Psoas muscle (tissue), 8 donors: Measurements from ENCODE around the gene SPECC1. TPM values are rescaled to one million over a fixed set of nuclear protein-coding genes. Genes with fewer than 3 reads are reported as not detected.

Experiments used
- ATAC-seq, 4 donors: fragments of 200-7000 bp; cut with Tn5 transposase; one replicate each; pipeline ENCODE4 v1.9.1; 2020; ENCODE audit warnings: moderate library complexity in 3 of 4, mild to moderate bottlenecking in 2 of 4
- DNase-seq, 2 donors: peaks; one replicate each; pipeline ENCODE4 v3.0.0-alpha.2; 2020
- H3K27ac ChIP-seq: fragments of 200-600 bp; one replicate; pipeline ENCODE4 v1.8.0; 2022
- H3K27me3 ChIP-seq, 3 donors: fragments of 200-600 bp in 1 of 3; one replicate each; pipeline versions ENCODE4 v1.6.1 to v1.8.0; 2013 to 2022; ENCODE audit warnings: low read length in 2 of 3, mild to moderate bottlenecking in 2 of 3, moderate library complexity in 1 of 3; ENCODE audit not compliant: insufficient read depth in 3 of 3
- H3K36me3 ChIP-seq, 2 donors: fragments of 200-600 bp in 1 of 2; one replicate each; pipeline versions ENCODE4 v1.6.1 to v1.8.0; 2013 to 2022; ENCODE audit warnings: low read depth in 1 of 2, mild to moderate bottlenecking in 1 of 2, moderate library complexity in 1 of 2; ENCODE audit not compliant: insufficient read depth in 1 of 2
- H3K4me1 ChIP-seq: fragments of 200-600 bp; one replicate; pipeline ENCODE4 v1.8.0; 2022
- H3K4me3 ChIP-seq: fragments of 200-600 bp; one replicate; pipeline ENCODE4 v1.8.0; 2022; ENCODE audit warnings: mild to moderate bottlenecking
- H3K9me3 ChIP-seq: fragments of 200-600 bp; one replicate; pipeline ENCODE4 v1.8.0; 2022
- WGBS, 3 donors: extraction: QIAGEN DNeasy Blood & Tissue Kit; methylation state at CpG; one replicate each; pipeline versions ENCODE4 v1.1.6 to v1.1.7; 2013; 5-methylcytosine and 5-hydroxymethylcytosine counted together
- intact Hi-C, 2 donors: fragments of 100-400 bp; cut with DNase I; formaldehyde crosslinking; loops; one replicate each; pipeline versions ENCODE4 v1.11.0 to v1.14.2; 2022
- polyA plus RNA-seq, 3 donors: library from polyadenylated mRNA; stranded (reverse); fragments of 200-250 nt; gene quantifications; one replicate each; pipeline ENCODE4 v1.2.3, GENCODE V29; 2013
- total RNA-seq, 4 donors: library from RNA; stranded (reverse); fragmentation: NEBNext Ultra II Directional in 2 of 4; extraction: Animal tissue kit (Norgen Biotek cat#: 25700) in 2 of 4; gene quantifications; one replicate each; pipeline versions ENCODE4 v1.2.1 to v1.2.4, GENCODE V29; 2021 to 2023
- TF ChIP-seq, protein P1 (sequence below): fragments of 200-600 bp; IDR thresholded peaks from one replicate; pipeline ENCODE4 v1.8.0; 2022; ENCODE audit warnings: antibody characterized with exemption
- donor health status: healthy with polysubstance abuse.
- donor health status: DM: no; HTN: no; CAD: no; lungs with moderate emphysema.
- donor health status: Bipolar disorder and iron deficiency.
- donor health status: healthy.
- donor health status: DM: yes; HTN: yes; CAD: no.
- donor health status: DM: no; HTN: no; CAD: no.
- donor health status: DM: no; HTN: no; CAD: no.
- donor health status: DM: yes; HTN: yes; CAD: no.

Gene SPECC1
- total and polyA plus RNA-seq, 7 donors: 2.0 to 11.3 (median 4.7) TPM

DNA sequence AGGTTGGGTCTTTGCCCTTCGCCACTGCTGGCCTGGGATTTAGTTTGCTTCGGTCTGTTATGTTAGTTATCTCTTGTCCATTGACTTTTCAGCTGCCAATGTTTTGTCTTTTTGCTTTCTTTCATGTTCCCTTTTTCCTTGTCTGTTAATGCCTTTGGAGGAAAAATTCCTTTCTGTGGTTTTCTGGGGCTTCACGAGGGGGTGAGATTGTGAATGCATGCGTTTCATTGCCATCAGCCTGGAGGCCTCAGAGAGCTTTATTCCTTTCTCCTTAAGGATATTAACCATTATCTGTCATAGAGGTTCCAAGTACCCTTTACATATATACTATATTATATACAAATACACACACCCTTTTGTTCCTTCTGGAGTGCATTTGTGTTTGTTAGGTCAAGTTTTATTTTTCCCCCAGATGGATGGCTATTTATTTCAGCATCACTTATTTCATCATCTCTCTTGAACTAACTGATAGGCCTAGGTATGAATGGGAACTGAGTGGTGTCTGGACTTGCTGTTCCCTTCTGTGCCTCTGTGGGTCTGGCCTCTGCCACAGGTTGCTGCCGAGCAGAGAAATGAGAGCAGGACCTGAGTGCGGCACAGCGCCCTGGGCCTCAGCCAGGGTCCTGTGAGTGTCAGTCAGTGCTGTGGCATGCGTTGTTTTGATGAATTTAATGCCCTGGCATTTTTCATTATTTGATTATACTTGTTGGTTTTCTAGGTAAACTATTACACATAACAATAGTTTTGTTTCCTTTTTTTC lies 264.8 kb downstream of the SPECC1 start:
- Histone ChIP-seq H3K36me3 (no peaks in the 10 kb centered on the region), H3K4me3 (no peak overlapping the region), H3K27me3 (no peaks in the 10 kb centered on the region), H3K27ac (no peak overlapping the region), H3K9me3 (no peaks in the 10 kb centered on the region), H3K4me1 (no peaks in the 10 kb centered on the region)
- ATAC-seq (no peak), DNase-seq (no peak)
- intact Hi-C loops: no loop called here
- TF ChIP-seq, protein P1, sequence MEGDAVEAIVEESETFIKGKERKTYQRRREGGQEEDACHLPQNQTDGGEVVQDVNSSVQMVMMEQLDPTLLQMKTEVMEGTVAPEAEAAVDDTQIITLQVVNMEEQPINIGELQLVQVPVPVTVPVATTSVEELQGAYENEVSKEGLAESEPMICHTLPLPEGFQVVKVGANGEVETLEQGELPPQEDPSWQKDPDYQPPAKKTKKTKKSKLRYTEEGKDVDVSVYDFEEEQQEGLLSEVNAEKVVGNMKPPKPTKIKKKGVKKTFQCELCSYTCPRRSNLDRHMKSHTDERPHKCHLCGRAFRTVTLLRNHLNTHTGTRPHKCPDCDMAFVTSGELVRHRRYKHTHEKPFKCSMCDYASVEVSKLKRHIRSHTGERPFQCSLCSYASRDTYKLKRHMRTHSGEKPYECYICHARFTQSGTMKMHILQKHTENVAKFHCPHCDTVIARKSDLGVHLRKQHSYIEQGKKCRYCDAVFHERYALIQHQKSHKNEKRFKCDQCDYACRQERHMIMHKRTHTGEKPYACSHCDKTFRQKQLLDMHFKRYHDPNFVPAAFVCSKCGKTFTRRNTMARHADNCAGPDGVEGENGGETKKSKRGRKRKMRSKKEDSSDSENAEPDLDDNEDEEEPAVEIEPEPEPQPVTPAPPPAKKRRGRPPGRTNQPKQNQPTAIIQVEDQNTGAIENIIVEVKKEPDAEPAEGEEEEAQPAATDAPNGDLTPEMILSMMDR: no peak
- WGBS, 3 donors: 78 to 84% (median 79%) methylated on average over 8 of the region's 8 CpGs

DNA sequence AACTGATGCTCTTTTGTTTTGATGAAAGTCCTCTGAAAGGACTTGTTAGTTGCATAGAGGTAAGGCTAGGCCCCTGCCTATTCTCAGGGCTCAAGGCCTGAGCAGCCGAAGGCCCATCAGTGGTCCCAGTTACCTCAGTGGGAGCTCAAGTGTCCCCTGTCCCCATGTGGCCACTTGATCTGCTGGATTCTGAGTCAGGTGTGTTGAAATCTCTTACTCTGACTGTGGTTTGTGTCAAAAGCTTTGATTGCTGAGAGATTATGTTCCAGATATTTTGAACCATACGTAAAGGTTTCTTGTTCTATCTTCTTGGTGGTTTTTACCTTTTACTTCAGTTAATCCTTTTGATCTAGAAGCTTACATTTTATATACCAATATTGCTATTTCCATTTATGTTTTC lies 266.5 kb downstream of the SPECC1 start:
- TF ChIP-seq, protein P1: no peak
- Histone ChIP-seq H3K4me3 (no peak overlapping the region), H3K36me3 (no peaks in the 10 kb centered on the region), H3K27ac (no peak overlapping the region), H3K4me1 (no peaks in the 10 kb centered on the region), H3K27me3 (no peaks in the 10 kb centered on the region), H3K9me3 (no peaks in the 10 kb centered on the region)
- WGBS, 3 donors: 86 to 97% (median 93%) methylated on average over 2 of the region's 2 CpGs
- no peak for ATAC-seq
- DNase-seq: no peak
- intact Hi-C loops: no loop called here

DNA sequence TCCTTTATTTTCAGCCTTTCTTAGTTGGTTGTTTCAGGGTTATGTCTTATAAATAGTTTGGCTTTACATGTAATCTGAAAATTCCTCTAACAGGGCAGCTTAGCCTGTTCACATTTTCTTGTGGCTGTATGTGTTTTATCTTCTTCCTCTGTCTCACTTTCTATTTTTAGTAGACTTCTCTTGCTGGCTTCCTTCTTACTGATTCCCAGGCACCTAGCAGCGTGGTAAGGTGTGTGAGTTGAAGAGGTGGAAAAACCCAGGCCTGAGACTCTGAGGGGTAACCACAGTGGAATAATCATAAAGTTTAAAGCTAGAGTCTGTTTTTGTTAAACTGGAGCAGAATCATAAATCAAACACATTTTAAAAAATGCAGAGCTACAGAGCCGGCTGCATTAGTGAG lies 267.3 kb downstream of the SPECC1 start:
- H3K27ac ChIP-seq: no peak overlapping the region
- H3K4me3 ChIP-seq: no peak overlapping the region
- TF ChIP-seq, protein P1: no peak
- H3K36me3 ChIP-seq: no peaks in the 10 kb centered on the region
- intact Hi-C loops: no loop called here
- H3K9me3 ChIP-seq: no peaks in the 10 kb centered on the region
- ATAC-seq: no peak
- no peaks in the 10 kb centered on the region for H3K27me3 ChIP-seq
- WGBS, 3 donors: 72 to 78% (median 74%) methylated on average over 2 of the region's 2 CpGs
- no peaks in the 10 kb centered on the region for H3K4me1 ChIP-seq
- DNase-seq: no peak

DNA sequence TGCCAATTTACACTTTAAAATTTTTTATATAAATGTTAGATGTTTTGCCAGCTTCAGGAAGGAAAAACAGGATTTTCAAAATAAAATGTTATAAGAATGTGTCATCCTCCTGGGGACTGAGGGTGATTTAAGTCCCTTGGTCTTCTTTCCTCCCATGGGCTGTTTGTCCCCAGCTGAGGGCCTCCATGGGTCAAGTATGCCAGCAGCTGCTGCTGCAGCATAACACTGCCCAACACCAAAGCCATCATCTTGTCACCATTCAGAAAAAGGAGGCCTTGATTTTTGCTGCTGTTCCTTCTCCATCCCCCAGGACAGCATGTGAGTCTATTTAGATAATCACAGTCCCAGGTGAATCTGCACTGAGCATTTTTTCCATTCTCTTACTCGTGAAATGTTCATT lies 269.6 kb downstream of the SPECC1 start:
- Histone ChIP-seq H3K27me3 (no peaks in the 10 kb centered on the region), H3K4me1 (no peaks in the 10 kb centered on the region), H3K9me3 (no peaks in the 10 kb centered on the region), H3K27ac (no peak overlapping the region), H3K4me3 (no peak overlapping the region), H3K36me3 (no peaks in the 10 kb centered on the region)
- no peak for DNase-seq
- ATAC-seq: no peak
- intact Hi-C loops: no loop called here
- WGBS, 3 donors: 52 to 67% (median 61%) methylated on average over 1 of the region's 1 CpG
- TF ChIP-seq, protein P1: no peak

DNA sequence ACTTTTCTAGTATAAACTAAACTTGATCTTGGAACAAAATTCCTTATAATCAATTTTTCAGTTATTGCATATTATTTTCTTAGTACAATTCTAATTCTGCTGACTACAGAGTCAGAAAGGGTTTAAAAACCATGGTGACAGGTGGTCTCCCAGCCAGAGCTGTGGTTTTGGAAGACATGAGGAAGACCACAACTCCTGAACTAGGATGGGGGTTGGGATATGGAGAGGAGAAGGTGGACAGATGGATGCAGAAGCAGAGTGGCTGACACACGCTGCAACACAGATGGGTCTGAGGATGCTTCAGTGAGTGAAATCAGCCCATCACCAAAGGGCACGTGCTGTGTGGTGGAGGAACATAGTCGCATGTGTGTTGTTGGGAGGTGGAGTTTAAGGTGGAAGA lies 270.5 kb downstream of the SPECC1 start:
- DNase-seq (no peak), ATAC-seq (no peak)
- no peaks in the 10 kb centered on the region for H3K4me1 ChIP-seq
- no peaks in the 10 kb centered on the region for H3K9me3 ChIP-seq
- TF ChIP-seq, protein P1: no peak
- no peaks in the 10 kb centered on the region for H3K27me3 ChIP-seq
- H3K27ac ChIP-seq: no peak overlapping the region
- no peaks in the 10 kb centered on the region for H3K36me3 ChIP-seq
- intact Hi-C loops: no loop called here
- no peak overlapping the region for H3K4me3 ChIP-seq
- 92 to 96% (median 95%) methylated on average over 3 of the region's 3 CpGs for WGBS, 3 donors
